Upper lobe of left lung (tissue), 6 donors: ENCODE data around the gene KRT12. TPM values are rescaled to one million over a fixed set of nuclear protein-coding genes. Genes with fewer than 3 reads are reported as not detected.

ENCODE experiments used
- ATAC-seq, 2 donors: fragments of 200-7000 bp; cut with Tn5 transposase; one replicate each; pipeline ENCODE4 v1.9.1; 2022; ENCODE audit warnings: mild to moderate bottlenecking in 2 of 2, moderate library complexity in 2 of 2; ENCODE audit not compliant: low FRiP score in 2 of 2
- DNase-seq, 2 donors: peaks; one replicate each; pipeline ENCODE4 v3.0.0-alpha.2; 2019 to 2020
- H3K27ac ChIP-seq, 4 donors: fragments of 200-600 bp; sonication (generic); one replicate each; pipeline ENCODE4 v1.5.1; 2016 to 2019
- H3K27me3 ChIP-seq, 4 donors: fragments of 200-600 bp; sonication (generic); one replicate each; pipeline ENCODE4 v1.5.1; 2017 to 2019
- H3K36me3 ChIP-seq, 4 donors: fragments of 200-600 bp; sonication (generic); one replicate each; pipeline ENCODE4 v1.5.1; 2016 to 2019
- H3K4me1 ChIP-seq, 4 donors: fragments of 200-600 bp; sonication (generic); one replicate each; pipeline ENCODE4 v1.5.1; 2018 to 2019
- H3K4me3 ChIP-seq, 4 donors: fragments of 200-600 bp; sonication (generic); one replicate each; pipeline ENCODE4 v1.5.1; 2017 to 2019; ENCODE audit warnings: mild to moderate bottlenecking in 2 of 4, moderate library complexity in 1 of 4
- H3K9me3 ChIP-seq, 4 donors: fragments of 200-600 bp; sonication (generic); one replicate each; pipeline ENCODE4 v1.5.1; 2018 to 2019
- CTCF ChIP-seq, 6 experiments: fragments of 450-650 bp in 4 of 6; fragments of 200-600 bp in 2 of 6; sonication (generic) in 2 of 6; IDR thresholded peaks; one replicate each; pipeline ENCODE4 v1.5.1; 2016 to 2019; ENCODE audit warnings: antibody characterized with exemption in 6 of 6
- EP300 ChIP-seq, 4 donors: sonication (generic); formaldehyde crosslinking; IDR thresholded peaks; one replicate each; pipeline ENCODE4 v1.5.1; 2017; ENCODE audit warnings: antibody characterized with exemption in 4 of 4, control low read depth in 2 of 4
- POLR2A ChIP-seq, 4 donors: fragments of 450-650 bp; IDR thresholded peaks; one replicate each; pipeline ENCODE4 v1.5.1; 2016 to 2017; ENCODE audit warnings: antibody characterized with exemption in 4 of 4, mild to moderate bottlenecking in 2 of 4
- POLR2AphosphoS5 ChIP-seq, 2 donors: sonication (generic); formaldehyde crosslinking; IDR thresholded peaks; one replicate each; pipeline ENCODE4 v1.5.1; 2017; ENCODE audit warnings: antibody characterized with exemption in 2 of 2
- WGBS, 2 donors: methylation state at CpG; one replicate each; pipeline ENCODE4 v1.1.5; 2017 to 2018; 5-methylcytosine and 5-hydroxymethylcytosine counted together
- total RNA-seq, 6 donors: library from RNA; depleted of rRNA in 4 of 6; stranded (reverse); fragments of >200 nt in 4 of 6; gene quantifications; one replicate each; pipeline versions ENCODE4 v1.1.0 to v1.2.1, GENCODE V29; 2016 to 2021
- donor health status: DM: no; HTN: no; CAD: no; lungs with moderate emphysema.
- donor health status: DM: no; HTN: yes; CAD: no; lungs with severe emphysema.

KRT12 gene
- total RNA-seq, 6 donors from 2014 or later: not detected

DNA sequence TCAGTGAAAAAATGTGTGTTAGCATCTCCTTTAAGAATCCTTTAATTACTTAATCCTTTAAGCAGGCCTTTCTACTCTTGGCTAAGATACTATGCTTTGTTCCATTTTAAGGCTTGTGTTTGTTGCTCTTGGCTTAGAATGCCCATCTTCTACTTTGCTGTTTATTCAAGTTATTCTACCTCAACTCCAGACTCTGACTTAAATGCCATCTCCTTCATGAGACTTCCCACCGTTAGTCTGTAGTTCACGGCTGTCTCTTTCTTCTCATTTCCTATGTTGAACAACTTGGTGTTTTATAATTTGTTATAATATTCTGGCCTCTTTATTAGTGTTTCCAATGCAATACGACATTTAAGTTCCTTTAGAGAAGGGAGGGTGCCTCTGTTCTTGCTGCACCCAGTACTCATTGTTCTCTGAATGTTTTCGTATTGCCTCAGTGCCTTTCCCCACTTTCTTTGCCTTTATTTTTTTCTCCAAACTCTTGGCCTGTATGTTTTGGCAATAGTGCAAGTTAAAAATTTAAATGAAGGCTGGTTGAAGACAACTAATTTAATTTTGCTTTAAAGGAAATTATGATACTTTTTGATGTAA, 38.5 kb downstream of the KRT12 start:
- 82 to 87% methylated on average over 4 of the region's 4 CpGs for WGBS, 2 donors
- Histone ChIP-seq H3K27ac (no peak overlapping the region), H3K36me3 (no peaks in the 10 kb centered on the region), H3K27me3 (no peaks in the 10 kb centered on the region), H3K4me1 (no peaks in the 10 kb centered on the region), H3K4me3 (no peak overlapping the region), H3K9me3 (no peaks in the 10 kb centered on the region)
- no peak for TF ChIP-seq POLR2AphosphoS5 (IDR thresholded peaks at IDR 0.05)
- DNase-seq (no peak), ATAC-seq (no peak)

DNA sequence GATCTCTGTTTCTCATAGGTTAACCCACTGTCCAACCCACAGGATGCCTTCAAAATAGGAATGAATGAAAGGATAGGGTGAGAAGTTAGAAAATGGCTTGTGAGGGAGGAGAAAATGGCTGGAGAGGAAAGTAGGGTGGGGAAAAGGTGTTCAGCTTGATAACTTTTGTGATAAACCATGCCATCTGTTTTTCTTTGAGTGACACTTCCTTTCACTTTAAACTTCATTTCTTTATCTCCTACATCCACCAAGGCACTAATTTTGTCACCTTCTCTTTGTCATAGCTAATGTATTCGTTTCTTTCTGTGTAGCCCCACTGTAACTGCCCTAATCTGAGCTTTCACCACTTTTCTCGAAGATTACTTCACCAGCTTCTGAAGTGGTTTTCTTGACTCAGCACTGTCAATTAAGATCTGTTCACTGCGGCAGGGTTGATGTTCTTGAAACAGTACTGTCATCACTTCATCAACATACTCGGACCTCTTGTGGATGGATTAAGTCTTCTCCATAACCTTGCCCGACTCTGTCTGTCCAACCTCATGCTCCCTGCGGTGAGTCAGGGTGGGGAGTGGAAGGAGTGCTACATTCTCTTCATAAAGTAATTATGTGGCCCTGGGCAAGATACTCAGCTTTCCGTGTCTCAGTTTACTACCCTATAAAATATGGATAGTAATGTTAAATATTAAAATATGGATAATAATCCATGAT, 39.1 kb downstream of the KRT12 start:
- TF ChIP-seq POLR2AphosphoS5 (IDR thresholded peaks at IDR 0.05) (no peak), EP300 (IDR thresholded peaks at IDR 0.05) (no peak), POLR2A (IDR thresholded peaks at IDR 0.05) (no peak), CTCF (IDR thresholded peaks at IDR 0.05) (no peak)
- WGBS, 2 donors: 73 to 76% methylated on average over 7 of the region's 7 CpGs
- DNase-seq (no peak), ATAC-seq (no peak)
- H3K4me3 ChIP-seq: no peak overlapping the region
- no peaks in the 10 kb centered on the region for H3K9me3 ChIP-seq
- H3K4me1 ChIP-seq: no peaks in the 10 kb centered on the region
- no peaks in the 10 kb centered on the region for H3K27me3 ChIP-seq
- no peaks in the 10 kb centered on the region for H3K36me3 ChIP-seq
- H3K27ac ChIP-seq: no peak overlapping the region

DNA sequence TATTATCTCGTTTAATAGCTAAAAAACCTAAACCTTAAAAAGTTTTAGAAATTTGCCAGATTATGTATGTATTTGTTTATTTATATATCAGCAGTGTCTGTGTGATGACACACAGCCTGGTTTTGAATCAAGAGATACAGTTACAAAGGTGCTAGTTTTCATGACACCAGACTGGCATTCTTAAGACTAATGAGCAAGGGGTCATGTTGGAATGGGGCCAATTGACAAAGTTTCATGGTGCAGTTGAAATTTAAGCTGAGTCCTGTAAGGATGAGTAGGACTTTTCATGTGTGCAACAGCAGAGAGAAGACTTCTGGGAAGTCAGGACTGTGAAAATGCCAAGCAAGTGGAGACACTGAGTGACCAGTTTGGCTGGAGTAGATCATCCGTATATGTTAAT, 41.4 kb downstream of the KRT12 start:
- H3K27ac ChIP-seq: no peak overlapping the region
- DNase-seq: no peak
- WGBS, 2 donors: 87% methylated on average over 2 of the region's 2 CpGs
- H3K27me3 ChIP-seq: no peaks in the 10 kb centered on the region
- H3K36me3 ChIP-seq: peaks cover 0 to 4% (median 0%) of the 10 kb centered on the region in 4 donors
- no peak for TF ChIP-seq CTCF (IDR thresholded peaks at IDR 0.05)
- no peak for TF ChIP-seq POLR2AphosphoS5 (IDR thresholded peaks at IDR 0.05)
- no peak for TF ChIP-seq EP300 (IDR thresholded peaks at IDR 0.05)
- no peak for TF ChIP-seq POLR2A (IDR thresholded peaks at IDR 0.05)
- no peak for ATAC-seq
- H3K4me1 ChIP-seq: no peaks in the 10 kb centered on the region
- no peaks in the 10 kb centered on the region for H3K9me3 ChIP-seq
- H3K4me3 ChIP-seq: no peak overlapping the region

- no peak for TF ChIP-seq POLR2A (IDR thresholded peaks at IDR 0.05)
- no peak for TF ChIP-seq CTCF (IDR thresholded peaks at IDR 0.05)
- no peak for TF ChIP-seq POLR2AphosphoS5 (IDR thresholded peaks at IDR 0.05)
- TF ChIP-seq EP300 (IDR thresholded peaks at IDR 0.05): no peak
- Histone ChIP-seq H3K9me3 (no peaks in the 10 kb centered on the region), H3K4me3 (no peak overlapping the region), H3K4me1 (peaks cover 0 to 7% (median 4%) of the 10 kb centered on the region in 4 donors), H3K27me3 (no peaks in the 10 kb centered on the region), H3K36me3 (peaks cover 0 to 4% (median 0%) of the 10 kb centered on the region in 4 donors), H3K27ac (no peak overlapping the region)
- WGBS, 2 donors: 88 to 100% methylated on average over 1 of the region's 1 CpG
- ATAC-seq (no peak), DNase-seq (no peak)
These were observed 42.8 kb downstream of the KRT12 start for GRCh38 chr17:40824015-40824832.

- no peak within 1 kb of the TSS for H3K27ac ChIP-seq
- no peaks in the 10 kb centered on the region for H3K27me3 ChIP-seq
- DNase-seq: no peak
- 91 to 92% methylated on average over 7 of the region's 7 CpGs for WGBS, 2 donors
- H3K36me3 ChIP-seq: peaks cover 0 to 9% (median under 1%) of the 10 kb centered on the region in 4 donors
- no peaks in the 10 kb centered on the region for H3K9me3 ChIP-seq
- no peak for TF ChIP-seq EP300 (IDR thresholded peaks at IDR 0.05)
- no peak for TF ChIP-seq POLR2A (IDR thresholded peaks at IDR 0.05)
- no peak for TF ChIP-seq CTCF (IDR thresholded peaks at IDR 0.05)
- no peak for TF ChIP-seq POLR2AphosphoS5 (IDR thresholded peaks at IDR 0.05)
- no peak within 1 kb of the TSS for H3K4me3 ChIP-seq
- H3K4me1 ChIP-seq: peaks cover 3 to 15% (median 9%) of the 10 kb centered on the region in 4 donors
- ATAC-seq: no peak
These were observed 44.8 kb downstream of the KRT12 start, which contains the start of gene KRT10 for GRCh38 chr17:40822132-40822812. KRT10 (minus strand) TSS chr17:40822614; CDS start chr17:40822585, 29 bp downstream.
